Hindlimb muscle (tissue), 1 donor: ENCODE results near the gene HOXA7. TPM values are rescaled to one million over a fixed set of nuclear protein-coding genes. Genes with fewer than 3 reads are reported as not detected.

Source experiments
- DNase-seq: peaks from one replicate; pipeline ENCODE4 v3.0.0-alpha.2; 2013
- polyA plus RNA-seq: library from polyadenylated mRNA; unstranded; fragments of 120-200 nt; gene quantifications from one replicate; pipeline ENCODE4 v1.2.1, GENCODE V29; 2013; ENCODE audit not compliant: insufficient read length

Gene HOXA7
- polyA plus RNA-seq, 1 donor, result 13.5 TPM

DNA sequence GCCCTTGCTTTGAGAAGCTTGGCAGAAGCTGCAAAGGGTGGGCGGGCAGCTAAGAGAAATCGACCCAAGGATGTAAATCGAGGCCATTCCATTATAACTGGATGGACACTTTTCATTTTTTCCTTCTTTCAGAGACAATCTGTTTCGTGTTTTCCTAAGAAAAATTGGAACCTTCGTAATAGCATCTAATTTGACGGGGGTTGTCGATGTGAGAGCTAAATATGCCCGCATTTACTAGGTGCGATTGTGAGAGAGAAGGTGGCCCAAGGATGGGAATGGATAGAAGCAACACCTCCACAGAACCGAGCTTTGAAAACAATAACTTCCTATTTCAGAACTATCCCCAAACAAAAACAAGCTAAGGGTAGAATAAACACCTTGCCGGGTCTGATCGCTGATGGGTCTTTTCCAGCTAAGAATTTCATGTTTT is 25.1 kb downstream of the HOXA7 start:
- DNase-seq, result no peak

DNA sequence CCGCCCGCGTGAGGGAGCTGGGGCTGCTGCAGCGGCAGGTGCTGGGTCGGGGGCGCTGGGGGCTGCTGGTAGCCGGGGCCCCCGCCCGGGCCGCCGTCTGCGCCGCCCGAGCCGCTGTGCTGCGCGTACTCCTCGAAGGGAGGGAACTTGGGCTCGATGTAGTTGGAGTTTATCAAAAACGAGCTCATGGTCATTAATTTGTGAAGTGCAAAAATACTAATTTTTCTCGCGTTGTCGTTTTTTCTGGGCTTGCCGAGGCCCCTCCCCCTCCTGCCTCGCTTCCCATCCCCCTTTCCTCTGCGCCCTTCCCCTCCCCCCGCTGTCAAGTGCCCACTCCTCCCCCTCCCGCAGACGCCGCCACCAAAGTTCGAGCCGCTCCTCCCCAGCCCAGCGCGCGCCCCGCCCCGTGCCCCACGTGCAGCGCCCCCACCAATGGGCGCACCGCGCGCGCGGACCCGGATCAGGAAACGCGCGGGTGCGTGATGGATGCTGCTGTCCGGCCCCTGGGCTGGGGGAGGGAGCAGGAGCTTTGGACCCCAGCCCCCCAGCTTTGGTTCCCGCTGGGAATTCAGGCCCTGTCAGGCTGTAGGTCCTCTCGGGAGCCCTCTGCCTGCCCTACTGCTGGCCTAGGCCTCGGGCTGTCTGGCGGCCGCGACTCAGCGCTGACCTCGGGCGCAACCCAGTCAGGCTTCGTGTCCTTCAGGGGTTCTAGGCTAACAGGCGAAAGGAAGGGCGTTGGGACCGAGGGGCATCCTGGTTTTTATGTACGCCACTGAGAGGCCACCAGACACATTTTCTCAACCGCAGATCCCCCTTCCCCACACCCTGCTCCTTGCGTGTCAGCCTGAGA is 25.7 kb downstream of the HOXA7 start, which contains the start of gene HOXA4:
TSS of gene HOXA4 (minus strand) at position 218 of the 850 bp plus-strand sequence. CDS start at position 194, 24 bp downstream.
- peak; percentile 95 for DNase-seq

DNA sequence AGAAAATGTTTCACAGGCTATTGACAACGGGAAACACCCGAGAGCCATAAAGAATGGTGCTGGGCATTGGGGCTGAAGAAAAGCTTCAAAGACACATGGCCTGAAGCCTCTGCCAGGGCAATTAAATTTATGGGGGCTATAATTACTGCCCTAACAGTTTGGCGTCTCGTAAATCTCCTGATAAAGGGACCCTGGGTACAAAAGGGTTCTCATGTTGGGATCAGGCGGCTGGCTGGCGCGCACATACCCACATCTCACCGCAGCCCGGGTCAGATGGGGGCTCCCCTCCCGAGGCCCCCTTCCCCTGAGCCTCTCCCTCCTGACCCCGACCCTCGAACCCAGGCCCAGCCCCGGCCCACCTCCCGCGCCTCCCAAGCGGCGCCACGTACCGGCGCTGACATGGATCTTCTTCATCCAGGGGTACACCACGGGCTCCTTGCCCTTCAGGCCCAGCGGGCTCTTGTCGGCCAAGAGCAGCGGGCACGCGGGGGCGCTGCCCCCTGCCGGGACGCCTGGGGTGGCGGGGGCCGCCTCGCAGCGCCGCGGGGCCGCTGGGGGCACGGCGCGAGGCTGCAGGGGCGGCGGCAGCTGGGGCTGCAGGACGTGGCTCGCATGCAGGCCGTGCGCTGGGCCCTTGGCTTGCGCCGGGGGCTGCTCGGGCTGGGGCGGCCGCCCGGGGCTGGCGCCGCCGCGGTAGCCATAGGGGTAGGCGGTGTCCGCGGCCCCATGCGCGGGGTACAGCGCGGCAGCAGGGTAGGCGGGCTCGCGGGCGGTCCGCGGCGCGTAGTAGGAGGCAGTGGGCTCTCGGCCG is 26.5 kb downstream of the HOXA7 start:
- no peak for DNase-seq

DNA sequence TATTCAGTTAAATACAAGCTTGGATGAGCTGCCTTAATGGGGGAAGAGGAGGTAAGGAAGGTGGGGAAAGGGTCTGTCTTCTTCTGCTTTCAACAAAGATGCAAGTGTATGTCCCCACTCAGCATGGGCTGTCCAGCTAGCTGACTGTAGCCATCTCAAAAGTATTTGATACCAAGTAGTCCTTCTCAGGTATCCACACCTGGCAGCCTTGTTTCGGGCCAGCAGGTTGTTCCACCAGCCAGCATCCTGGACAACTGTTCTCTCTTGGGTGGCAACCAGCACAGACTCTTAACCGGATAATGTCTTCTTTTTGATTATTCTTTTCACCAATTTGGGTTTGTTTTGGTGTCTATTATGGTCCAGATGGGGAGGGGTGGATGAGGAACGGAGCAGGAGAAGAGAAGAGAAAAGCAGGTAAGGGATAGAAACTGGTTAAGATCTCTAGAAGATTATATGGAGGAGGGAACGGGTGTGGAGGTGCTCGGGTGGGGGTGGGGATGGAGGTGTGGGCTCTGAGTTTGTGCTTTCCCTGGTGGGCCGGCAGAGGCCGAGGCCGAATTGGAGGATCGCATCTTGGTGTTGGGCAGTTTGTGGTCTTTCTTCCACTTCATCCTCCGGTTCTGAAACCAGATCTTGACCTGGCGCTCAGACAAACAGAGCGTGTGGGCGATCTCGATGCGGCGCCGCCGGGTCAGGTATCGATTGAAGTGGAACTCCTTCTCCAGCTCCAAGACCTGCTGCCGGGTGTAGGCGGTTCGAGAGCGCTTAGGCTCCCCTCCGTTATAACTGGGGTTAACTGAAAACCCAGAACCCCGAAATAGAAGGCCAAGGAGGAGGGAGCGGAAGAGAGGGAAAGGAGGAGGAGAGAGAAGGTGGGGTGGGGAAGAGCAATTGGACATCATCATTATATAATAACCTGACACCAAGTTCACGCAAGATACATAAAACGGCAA is 27.4 kb downstream of the HOXA7 start:
- DNase-seq, result no peak

DNA sequence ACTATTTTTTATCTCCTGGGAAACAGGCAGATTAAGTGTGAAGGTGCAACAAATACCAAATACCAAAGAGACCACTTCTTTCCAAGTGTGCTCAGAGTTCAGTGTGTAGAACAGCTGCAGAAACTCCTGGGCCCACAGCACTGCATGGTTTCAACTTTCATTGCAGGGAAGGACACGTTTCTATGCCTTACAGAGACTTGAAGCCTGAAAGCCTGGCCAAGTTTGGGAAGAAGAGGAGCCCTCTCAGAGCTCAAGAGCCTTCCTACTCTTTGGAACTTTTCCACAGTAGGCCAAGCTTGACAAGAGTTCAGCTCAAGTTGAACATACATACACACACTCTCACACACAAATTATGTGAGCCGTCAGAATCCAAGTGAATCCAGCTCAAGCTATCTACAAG is 28.4 kb downstream of the HOXA7 start:
- no peak for DNase-seq

DNA sequence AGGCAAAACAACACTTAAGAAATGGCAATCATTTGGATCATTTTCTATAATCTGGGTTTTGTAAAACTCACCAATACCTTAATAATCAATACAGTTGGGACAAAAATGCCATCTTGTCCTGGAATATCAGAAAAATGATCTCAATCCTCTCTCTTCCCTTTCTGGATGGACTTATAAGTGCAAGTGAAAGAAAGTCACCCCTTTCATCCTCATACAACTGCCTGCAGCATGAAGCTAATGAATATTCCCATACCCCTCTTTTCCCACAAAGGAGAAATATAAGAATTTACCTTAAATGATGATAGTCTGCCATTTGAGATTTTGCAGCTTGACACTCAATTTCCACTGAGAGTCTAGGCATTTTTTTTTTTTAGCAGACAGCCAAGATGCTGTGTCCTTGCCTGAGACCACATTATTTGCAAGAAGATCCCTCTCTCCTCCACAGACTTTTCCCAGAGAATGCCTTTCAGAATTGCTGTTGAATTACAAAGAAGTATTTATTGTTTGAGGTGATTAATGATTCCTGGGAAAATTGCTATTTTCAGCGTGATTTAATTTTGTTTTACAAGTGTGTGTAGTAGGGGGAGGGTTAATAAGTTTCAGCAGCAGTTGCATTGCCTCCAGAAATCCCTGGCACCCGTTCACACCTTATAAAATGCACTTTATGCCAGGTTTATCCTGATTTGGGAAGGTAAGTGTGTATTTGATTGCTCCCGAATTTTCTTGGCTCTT is 29.7 kb downstream of the HOXA7 start:
- DNase-seq, result no peak

DNA sequence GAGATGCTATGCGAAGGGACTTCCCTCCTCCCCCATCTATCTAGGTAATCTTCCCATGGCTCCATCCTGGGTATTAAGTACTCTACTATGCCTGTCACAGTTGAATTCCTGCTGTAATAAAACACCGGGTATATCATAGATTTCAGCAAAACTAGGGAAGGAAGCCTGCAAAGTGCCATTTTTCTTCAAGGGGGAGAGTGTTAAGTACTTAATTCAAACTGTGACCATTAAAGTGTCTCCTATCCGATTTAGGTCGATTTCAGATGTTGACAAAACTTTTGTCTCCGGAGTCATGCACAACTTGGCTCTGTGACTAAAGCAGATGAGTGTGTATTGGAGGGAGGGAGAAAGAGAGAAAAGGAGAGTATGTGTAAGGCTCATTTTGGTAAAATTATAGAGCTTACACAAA is 30.5 kb downstream of the HOXA7 start:
- no peak for DNase-seq

DNA sequence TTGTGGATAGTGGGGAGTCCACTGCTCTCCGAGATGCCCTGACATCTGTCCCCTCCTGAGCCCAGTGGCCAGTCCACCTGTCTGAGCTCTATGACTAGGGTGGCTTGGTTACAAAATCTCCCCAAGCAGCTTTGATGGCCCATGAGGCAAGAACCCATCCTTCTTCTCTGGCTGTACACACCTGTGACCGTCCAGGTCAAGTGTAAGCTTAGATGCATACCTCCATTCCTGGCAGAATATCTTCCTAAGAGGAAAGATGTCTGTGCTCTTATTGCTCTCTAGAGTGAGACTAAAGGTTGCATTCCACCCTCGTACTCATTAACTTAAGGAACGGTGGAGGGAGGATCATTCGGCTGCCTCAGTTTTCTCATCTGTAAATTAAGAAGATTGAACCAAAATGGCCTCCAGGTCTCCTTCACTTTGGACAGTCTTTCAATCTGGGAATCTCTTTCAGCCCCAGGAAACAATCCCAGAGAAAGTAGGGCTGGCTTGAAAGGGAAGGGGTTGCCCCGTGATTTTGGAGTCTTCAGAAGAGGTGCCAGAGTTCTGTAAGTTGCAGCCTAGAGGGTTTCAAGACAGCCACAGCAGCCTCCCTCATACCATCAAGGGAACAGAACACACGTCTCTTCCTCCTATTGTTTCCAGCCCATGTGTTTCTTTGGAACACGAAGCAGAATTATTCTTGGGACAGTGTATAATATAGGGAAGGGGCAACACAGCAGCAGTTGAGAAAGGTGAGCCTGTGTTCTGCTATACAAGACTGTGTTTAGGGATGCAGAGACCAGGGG is 31.4 kb downstream of the HOXA7 start:
- no peak for DNase-seq

DNA sequence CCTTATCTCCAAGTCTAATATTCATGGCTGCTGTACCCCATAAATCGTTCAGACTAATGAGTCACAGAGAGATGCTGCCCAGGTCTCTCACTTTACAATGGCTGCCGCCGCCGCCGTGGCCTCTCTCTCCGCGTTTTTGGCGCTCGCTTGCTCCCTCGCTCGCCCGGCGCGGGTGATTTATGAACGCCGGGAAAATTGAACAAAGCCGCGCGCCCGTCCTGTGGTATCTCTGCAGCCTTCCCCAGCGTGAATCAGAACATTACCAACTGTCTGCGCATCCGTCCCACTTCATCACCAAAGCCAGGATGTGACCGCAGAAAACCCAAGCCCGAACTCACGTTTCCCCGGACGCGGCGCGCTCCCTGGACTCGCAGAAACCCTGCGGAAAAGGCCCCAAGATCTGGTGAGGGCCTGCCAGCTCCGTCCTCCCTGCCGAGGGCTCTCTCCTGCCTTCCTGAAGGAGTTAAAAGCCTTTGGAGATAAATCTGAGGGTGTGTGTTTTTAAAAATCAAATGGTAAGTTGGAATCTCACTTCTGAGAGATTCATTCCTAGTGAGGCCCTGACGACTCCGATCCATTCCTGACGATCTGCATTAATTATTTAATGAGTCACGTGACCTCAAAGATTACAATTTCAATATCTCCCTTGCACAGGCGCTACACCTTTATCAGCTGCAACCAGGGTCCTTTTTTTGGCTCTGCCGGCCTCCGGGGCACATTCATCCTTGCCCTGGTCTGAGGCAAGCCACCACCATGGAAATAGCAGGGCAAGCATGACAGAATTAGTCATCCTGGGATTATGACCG is 32.2 kb downstream of the HOXA7 start:
- no peak for DNase-seq

DNA sequence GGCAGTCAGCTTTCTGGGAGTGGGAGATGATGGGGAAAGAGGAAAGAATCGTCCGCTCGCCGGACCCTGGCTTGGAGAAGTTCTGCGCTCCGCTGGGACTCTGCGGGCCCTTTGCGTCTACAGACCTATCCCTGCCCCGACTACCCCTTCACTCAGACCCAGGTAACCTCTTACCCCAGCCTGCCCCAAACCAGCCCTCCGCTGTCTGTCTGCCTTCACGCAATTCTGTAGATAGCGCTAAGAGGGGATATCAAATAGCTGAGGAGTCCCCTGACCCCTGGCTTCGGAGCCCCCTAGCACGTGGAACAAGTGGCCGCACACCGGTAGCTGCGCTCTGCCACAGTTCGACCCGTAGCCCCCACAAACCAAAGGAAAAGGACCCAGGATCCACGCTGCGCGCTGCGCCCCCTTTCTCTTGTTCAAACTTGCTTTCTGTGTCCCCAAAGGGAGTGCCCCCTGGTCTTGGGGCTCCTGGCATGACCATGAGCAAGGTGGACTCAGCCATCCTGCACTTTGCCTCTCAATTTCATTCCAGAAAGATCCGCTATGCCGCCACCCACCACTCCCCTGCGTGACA is 32.9 kb downstream of the HOXA7 start:
- no peak for DNase-seq

DNA sequence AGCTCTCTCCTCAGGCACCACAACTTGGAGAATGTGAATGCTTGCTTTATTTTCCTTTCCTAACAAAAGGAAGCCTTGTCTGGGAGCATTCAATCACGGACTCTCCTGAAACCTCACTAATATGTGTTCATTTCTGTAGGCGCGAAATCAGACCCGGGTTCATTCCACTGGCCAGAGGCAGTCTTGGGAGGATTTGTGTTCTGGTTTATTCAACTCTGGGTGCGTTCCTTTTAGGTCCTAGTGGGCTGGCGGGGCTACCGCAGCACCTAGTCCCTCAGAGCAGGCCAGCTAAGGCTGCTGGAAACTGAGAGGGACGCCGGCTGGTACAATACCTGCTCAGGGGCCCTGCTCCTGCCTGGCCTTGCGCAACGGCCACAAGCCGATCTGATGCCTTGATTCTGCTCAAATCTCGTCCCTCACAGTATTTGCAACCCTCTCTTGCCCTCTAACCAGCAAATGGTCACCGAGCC is 33.4 kb downstream of the HOXA7 start:
- no peak for DNase-seq

- no peak for DNase-seq
Measured at GRCh38 chr7:27122077-27122910, 34.2 kb downstream of the HOXA7 start.

DNA sequence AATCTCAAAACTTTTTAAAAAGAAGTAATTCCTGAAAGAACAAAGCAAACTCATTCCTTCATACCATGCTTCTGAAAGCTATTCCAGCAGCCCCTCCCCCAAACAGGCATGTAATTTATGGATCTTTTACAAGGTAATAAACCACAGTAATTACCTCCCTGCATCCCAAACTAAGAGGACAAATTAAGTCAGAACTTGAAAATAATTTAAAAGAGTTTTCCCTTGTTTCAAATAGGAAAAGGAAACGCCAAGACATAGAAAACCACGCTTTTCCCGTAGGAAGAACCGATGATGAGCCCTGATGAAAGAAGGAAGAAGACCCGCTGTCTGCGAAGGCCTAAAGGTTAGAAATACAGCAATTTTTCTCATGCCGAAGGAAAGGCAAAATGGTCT is 34.8 kb downstream of the HOXA7 start:
- no peak for DNase-seq

DNA sequence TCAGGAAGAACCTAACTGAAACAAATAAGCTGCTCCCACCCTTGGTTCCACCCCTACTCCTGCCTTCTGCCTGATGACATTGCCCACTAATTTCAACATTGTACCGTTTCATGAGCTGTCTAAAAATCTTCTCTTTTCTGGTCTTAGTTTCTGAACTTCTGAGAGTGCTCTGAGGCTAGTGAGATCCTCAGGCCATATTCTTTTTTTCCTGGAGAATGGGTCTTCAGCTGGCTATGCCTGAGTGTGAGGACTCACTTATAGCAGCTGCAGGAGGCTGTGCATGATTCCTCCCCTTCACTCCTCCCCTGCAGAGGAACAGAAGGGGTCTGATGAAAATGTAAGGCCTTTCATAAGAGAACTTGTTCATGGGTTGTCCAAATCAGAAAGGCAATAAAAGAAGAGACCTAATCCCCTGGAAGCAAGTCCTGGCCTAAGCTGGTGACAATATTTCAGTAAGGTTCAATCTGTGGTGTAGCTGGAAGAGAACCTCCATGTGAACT is 37.0 kb downstream of the HOXA7 start:
- no peak for DNase-seq

GRCh38 chr7:27118580-27118979 is 37.9 kb downstream of the HOXA7 start:
- no peak for DNase-seq

GRCh38 chr7:27117887-27118491 is 38.5 kb downstream of the HOXA7 start:
- no peak for DNase-seq

DNA sequence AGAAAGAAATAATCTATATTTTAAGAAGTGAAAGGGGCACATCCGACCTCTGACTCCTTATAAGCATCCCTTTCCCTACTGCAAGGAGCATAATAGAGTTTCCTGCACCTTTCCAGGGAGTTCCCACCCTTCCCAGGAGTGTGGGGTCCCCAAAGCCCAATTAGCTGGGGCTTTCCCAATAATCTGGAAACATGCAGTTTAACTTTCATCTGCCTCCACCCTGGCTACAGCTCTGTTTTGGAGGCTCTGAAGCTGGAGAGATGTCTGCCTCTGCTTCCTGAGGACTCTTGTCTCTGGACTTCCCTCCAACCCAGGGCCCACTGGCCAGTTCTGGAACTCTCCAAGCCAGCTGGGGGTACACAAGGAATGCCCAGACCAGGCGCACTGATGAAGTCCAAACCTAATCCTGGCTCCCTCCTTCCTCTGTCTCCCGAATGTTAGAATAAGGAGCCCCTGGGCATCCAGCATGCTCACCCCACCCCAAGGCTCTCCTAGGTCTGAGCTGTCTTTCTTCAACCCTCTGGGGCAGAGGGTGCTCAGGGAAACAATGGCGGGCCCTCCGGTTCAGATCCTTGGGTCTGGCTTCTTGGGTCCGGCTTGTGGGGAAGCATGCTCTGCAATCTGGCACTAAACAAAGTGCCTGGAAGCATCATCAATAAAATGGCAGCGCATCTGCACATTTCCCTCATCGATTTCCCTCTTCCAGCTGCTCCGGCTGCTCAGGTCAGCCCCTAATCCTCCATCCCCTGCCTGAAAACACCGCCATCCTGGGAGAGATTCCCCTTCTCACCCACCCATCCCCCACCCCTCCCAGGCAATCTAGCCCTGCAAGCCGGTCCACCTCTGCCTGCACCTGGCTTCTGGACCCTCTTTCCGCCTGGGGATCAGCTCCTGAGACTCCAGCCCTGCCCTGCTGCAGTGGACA is 39.3 kb downstream of the HOXA7 start:
- DNase-seq, result no peak
